Renal cortical epithelial cell (primary cell): ENCODE data around the gene MAP4K4. TPM values are rescaled to one million over a fixed set of nuclear protein-coding genes. Genes with fewer than 3 reads are reported as not detected.
"Not testable (repeated sequence)": the region's sequence is repeated elsewhere in the genome, so short reads cannot be mapped to it uniquely, and the experiment has no call there.

ENCODE experiments used
- DNase-seq: peaks from one replicate; pipeline ENCODE4 v3.0.0-alpha.2; 2011; ENCODE audit warnings: low read depth
- total RNA-seq: library from RNA; depleted of rRNA; stranded (reverse); fragments of >200 nt; gene quantifications from 2 replicates; pipeline ENCODE4 v1.2.3, GENCODE V29; 2014

The MAP4K4 gene
- total RNA-seq, 1 donor from 2014 or later: 120 TPM

DNA sequence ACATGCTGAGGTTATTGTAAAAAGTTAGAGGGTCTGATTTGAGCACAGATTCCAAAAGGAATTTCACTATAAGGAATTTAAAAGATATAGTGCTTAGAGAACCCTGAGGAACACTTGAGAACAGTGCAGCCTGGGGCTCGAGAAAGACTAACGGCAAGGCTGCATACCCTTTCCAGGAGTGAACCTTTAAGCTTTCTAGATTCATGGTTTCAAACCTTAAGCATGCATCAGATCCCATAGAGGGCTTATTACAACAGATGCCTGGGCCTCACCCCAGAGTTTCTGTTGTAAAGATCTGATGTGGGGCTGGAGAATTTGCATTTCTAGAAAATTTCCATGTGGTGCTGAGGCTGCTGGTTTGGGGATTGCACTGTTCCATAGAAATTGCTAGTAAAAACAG lies 203.7 kb downstream of the MAP4K4 start:
- DNase-seq: no peak

GRCh38 chr2:101902169-101902568 lies 204.7 kb downstream of the MAP4K4 start:
- no peak for DNase-seq

DNA sequence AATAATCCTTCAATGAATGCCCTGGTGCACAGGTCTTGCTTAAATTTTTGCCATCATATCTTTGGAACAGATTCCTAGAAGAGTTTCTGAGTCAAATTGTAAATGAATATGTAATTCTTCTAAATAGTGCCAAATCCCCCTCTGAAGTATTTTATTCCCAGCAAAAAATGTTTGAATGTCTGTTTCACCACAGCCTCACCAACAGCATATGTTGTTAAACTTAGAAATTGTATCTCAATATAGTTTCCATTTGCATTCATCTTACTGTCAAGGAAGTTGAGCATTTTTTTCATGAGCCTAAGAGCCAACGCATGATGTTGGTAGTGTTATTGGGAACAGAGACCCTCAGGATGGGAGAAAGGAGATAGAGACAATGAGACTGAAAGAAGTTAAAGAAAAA lies 207.4 kb downstream of the MAP4K4 start:
- no peak for DNase-seq

GRCh38 chr2:101905746-101906336 lies 208.3 kb downstream of the MAP4K4 start:
- no peak for DNase-seq

GRCh38 chr2:101909760-101910159 lies 212.3 kb downstream of the MAP4K4 start:
- DNase-seq: no peak

DNA sequence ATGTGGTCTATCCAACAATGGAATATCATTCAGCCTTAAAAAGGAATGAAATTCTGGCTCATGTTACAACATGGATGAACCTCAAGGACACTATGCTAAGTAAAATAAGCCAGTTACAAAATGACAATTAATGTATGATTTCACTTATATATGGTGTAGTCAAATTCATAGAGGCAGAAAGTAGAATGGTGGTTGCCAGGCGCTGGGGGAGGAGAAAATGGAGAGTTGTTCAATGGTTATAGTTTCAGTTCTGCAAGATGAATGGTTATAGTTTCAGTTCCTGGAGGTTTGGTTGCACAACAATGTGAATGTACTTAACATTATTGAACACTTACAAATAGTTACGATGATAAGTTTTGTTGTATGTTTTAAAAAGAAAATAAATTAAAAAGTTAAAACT lies 215.0 kb downstream of the MAP4K4 start:
- DNase-seq: no peak

- peak; percentile 68 for DNase-seq
These were observed 223.9 kb downstream of the MAP4K4 start for GRCh38 chr2:101921319-101921952.

DNA sequence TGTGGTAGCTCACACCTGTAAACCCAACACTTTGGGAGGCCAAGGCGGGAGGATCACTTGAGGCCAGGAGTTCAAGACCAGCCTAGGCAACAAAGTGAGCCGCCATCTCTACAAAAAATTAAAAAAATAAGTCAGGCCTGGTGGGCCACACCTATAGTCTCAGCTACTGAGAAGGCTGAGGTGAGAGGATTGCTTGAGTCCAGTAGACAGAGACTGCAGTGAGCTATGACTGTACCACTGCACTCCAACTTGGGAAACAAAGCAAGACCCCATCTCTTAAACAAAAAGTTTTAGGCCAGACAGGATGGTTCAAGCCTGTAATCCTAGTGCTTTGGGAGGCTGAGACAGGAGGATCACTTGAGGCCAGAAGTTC lies 224.4 kb downstream of the MAP4K4 start:
- DNase-seq: no peak

- not testable (repeated sequence) for DNase-seq
These were observed 226.8 kb downstream of the MAP4K4 start for GRCh38 chr2:101924311-101924710.

- peak; percentile 6 for DNase-seq
These were observed 232.5 kb downstream of the MAP4K4 start for GRCh38 chr2:101930019-101930418.

GRCh38 chr2:101930847-101931246 lies 233.3 kb downstream of the MAP4K4 start:
- no peak for DNase-seq

DNA sequence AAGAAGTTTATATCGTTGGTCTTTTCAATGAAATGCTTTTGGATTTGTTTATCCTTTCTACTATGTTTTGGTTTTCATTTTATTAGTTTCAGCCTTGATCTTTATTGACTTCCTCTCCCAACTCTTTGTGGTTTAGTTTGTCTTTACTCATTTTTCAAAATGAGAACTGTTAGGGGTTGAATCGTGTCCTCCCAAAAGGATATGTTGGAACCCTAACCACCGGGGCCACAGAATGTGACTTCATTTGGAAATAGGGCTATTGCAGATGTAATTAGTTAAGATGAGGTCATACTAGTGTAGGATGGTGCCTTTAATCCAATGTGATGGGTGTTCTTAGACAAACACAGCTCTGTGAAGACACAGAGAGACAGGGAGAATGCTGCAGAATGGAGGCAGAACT lies 233.9 kb downstream of the MAP4K4 start:
- DNase-seq: no peak

- DNase-seq: peak; percentile 44
These were observed 238.3 kb downstream of the MAP4K4 start for GRCh38 chr2:101935764-101936163.

- no peak for DNase-seq
These were observed 245.3 kb downstream of the MAP4K4 start for GRCh38 chr2:101942851-101943250.

Other genes starting within 250 kb of the MAP4K4 start
- not detected in 2 replicates for gene RFX8, start 222.6 kb upstream of the MAP4K4 start, total RNA-seq